ENCODE data around the gene GGCT. TPM values are rescaled to one million over a fixed set of nuclear protein-coding genes. Genes with fewer than 3 reads are reported as not detected.

Gene GGCT
- total RNA-seq, 4 donors from 2014 or later: 10.8 to 39.9 (median 17.8) TPM

- 75% methylated on average over 7 of the region's 7 CpGs for WGBS
- TF ChIP-seq CTCF (IDR thresholded peaks at IDR 0.05) (no peak), EP300 (IDR thresholded peaks at IDR 0.05) (no peak), POLR2A (IDR thresholded peaks at IDR 0.05; ENCODE audit: low read depth) (no peak), POLR2AphosphoS5 (IDR thresholded peaks at IDR 0.05) (no peak)
- H3K27ac ChIP-seq (replicated peaks in 1 of 4): peak overlapping the region in 1 of 4 donors; percentile 7
Measured at GRCh38 chr7:30549931-30550493, 45.4 kb upstream of the GGCT start.

GRCh38 chr7:30548845-30549244, 44.2 kb upstream of the GGCT start:
- Histone ChIP-seq H3K36me3 (peaks cover 0 to 40% (median 7%) of the 10 kb centered on the region in 4 donors), H3K4me1 (peaks cover 16 to 23% (median 19%) of the 10 kb centered on the region in 4 donors), H3K4me3 (no peak overlapping the region), H3K9me3 (no peaks in the 10 kb centered on the region), H3K27ac (replicated peaks in 1 of 4) (peak overlapping the region in 1 of 4 donors; percentile 11), H3K27me3 (no peaks in the 10 kb centered on the region)
- WGBS: 22% methylated on average over 6 of the region's 6 CpGs
- intact Hi-C loops (cut with DNase I): loop anchor here (2.0 kb wide), 1 partner anchor 16 kb away; no protein-coding TSS in a partner anchor
- TF ChIP-seq EP300 (IDR thresholded peaks at IDR 0.05): no peak
- TF ChIP-seq POLR2AphosphoS5 (IDR thresholded peaks at IDR 0.05): peak in 1 of 2 donors; percentile 50
- TF ChIP-seq POLR2A (IDR thresholded peaks at IDR 0.05; ENCODE audit: low read depth): no peak
- TF ChIP-seq CTCF (IDR thresholded peaks at IDR 0.05): peak; percentile 83 to 88 (median 84)
- no peak for DNase-seq (ENCODE audit: extremely low spot score)

More at GRCh38 chr7:30549931-30550493, 45.4 kb upstream of the GGCT start:
- no peak for DNase-seq (ENCODE audit: extremely low spot score)
- H3K36me3 ChIP-seq: peaks cover 0 to 35% (median 9%) of the 10 kb centered on the region in 4 donors
- intact Hi-C loops (cut with DNase I): loop anchor here (2.0 kb wide), 1 partner anchor 15 kb away; no protein-coding TSS in a partner anchor
- no peak overlapping the region for H3K4me3 ChIP-seq
- H3K27me3 ChIP-seq: no peaks in the 10 kb centered on the region
- H3K9me3 ChIP-seq: no peaks in the 10 kb centered on the region
- H3K4me1 ChIP-seq: peaks cover 15 to 23% (median 17%) of the 10 kb centered on the region in 4 donors

GRCh38 chr7:30546596-30546995, 42.0 kb upstream of the GGCT start:
- no peak overlapping the region for H3K4me3 ChIP-seq
- 99% methylated on average over 4 of the region's 4 CpGs for WGBS
- no peak overlapping the region for H3K27ac ChIP-seq (replicated peaks in 1 of 4)
- no peak for DNase-seq (ENCODE audit: extremely low spot score)
- intact Hi-C loops (cut with DNase I): no loop called here
- H3K36me3 ChIP-seq: peaks cover 0 to 40% (median 7%) of the 10 kb centered on the region in 4 donors
- H3K4me1 ChIP-seq: peaks cover 16 to 23% (median 20%) of the 10 kb centered on the region in 4 donors
- no peaks in the 10 kb centered on the region for H3K9me3 ChIP-seq
- TF ChIP-seq EP300 (IDR thresholded peaks at IDR 0.05) (no peak), CTCF (IDR thresholded peaks at IDR 0.05) (no peak), POLR2AphosphoS5 (IDR thresholded peaks at IDR 0.05) (no peak), POLR2A (IDR thresholded peaks at IDR 0.05; ENCODE audit: low read depth) (no peak)
- no peaks in the 10 kb centered on the region for H3K27me3 ChIP-seq

- H3K9me3 ChIP-seq: no peaks in the 10 kb centered on the region
- H3K27me3 ChIP-seq: no peaks in the 10 kb centered on the region
- no peak overlapping the region for H3K4me3 ChIP-seq
- peaks cover 10 to 16% (median 14%) of the 10 kb centered on the region in 4 donors for H3K4me1 ChIP-seq
- WGBS: 87% methylated on average over 5 of the region's 5 CpGs
- no peak for DNase-seq (ENCODE audit: extremely low spot score)
- intact Hi-C loops (cut with DNase I): no loop called here
- TF ChIP-seq CTCF (IDR thresholded peaks at IDR 0.05): no peak
- no peak for TF ChIP-seq EP300 (IDR thresholded peaks at IDR 0.05)
- no peak for TF ChIP-seq POLR2AphosphoS5 (IDR thresholded peaks at IDR 0.05)
- TF ChIP-seq POLR2A (IDR thresholded peaks at IDR 0.05; ENCODE audit: low read depth): no peak
- H3K27ac ChIP-seq (replicated peaks in 1 of 4): no peak overlapping the region
- H3K36me3 ChIP-seq: peaks cover 0 to 40% (median 7%) of the 10 kb centered on the region in 4 donors
Measured at GRCh38 chr7:30545791-30546555, 41.3 kb upstream of the GGCT start.
